ENCODE data around the gene TRAPPC13. TPM values are rescaled to one million over a fixed set of nuclear protein-coding genes. Genes with fewer than 3 reads are reported as not detected.
A peak's percentile ranks its signal among the peaks of the same experiment; 100 is the strongest.
"Not testable (repeated sequence)": the region's sequence is repeated elsewhere in the genome, so short reads cannot be mapped to it uniquely, and the experiment has no call there.

The TRAPPC13 gene
- total RNA-seq: 10 to 100 TPM; 25.7 to 29.0 TPM

GRCh38 chr5:65624571-65625555, at the start of gene TRAPPC13, which contains the start of gene SHLD3:
Gene TRAPPC13 (plus strand): TSS chr5:65625027. CDS start chr5:65625061, 34 bp downstream.
Gene SHLD3 (plus strand): TSS chr5:65625027. CDS start chr5:65629588, 4,561 bp downstream.
- H3K36me3 Mint-ChIP-seq (ENCODE audit: low read depth): peaks cover 11% of the 10 kb centered on the region
- peaks cover 50% of the 10 kb centered on the region for H3K4me1 Mint-ChIP-seq (ENCODE audit: low read depth)
- CTCF ChIA-PET: no interaction called here
- intact Hi-C loops (cut with micrococcal nuclease): loop anchor here (1.0 to 10.0 kb wide), 8 partner anchors 62 to 1200 kb away; partner anchors contain the start of genes CENPK, CWC27, PPWD1 and SREK1
- no peaks in the 10 kb centered on the region for H3K27me3 Mint-ChIP-seq (ENCODE audit: low read depth)
- H3K27ac Mint-ChIP-seq: peak within 1 kb of the TSS; percentile 94
- peak; percentile 88 for DNase-seq
- no peaks in the 10 kb centered on the region for H3K9me3 Mint-ChIP-seq
- peak within 1 kb of the TSS; percentile 99 for H3K4me3 Mint-ChIP-seq

- intact Hi-C loops (cut with micrococcal nuclease): no loop called here
- CTCF ChIA-PET: no interaction called here
- Mint-ChIP-seq H3K9me3 (no peaks in the 10 kb centered on the region), H3K27me3 (ENCODE audit: low read depth) (no peaks in the 10 kb centered on the region), H3K4me1 (ENCODE audit: low read depth) (peaks cover 29% of the 10 kb centered on the region), H3K27ac (peak overlapping the region; percentile 3), H3K4me3 (no peak overlapping the region), H3K36me3 (ENCODE audit: low read depth) (peaks cover 30% of the 10 kb centered on the region)
- DNase-seq: no peak
These were observed 47.7 kb upstream of the TRAPPC13 start for GRCh38 chr5:65577141-65577540.

- intact Hi-C loops (cut with micrococcal nuclease): no loop called here
- DNase-seq: no peak
- peaks cover 11% of the 10 kb centered on the region for H3K36me3 Mint-ChIP-seq (ENCODE audit: low read depth)
- H3K4me1 Mint-ChIP-seq (ENCODE audit: low read depth): no peaks in the 10 kb centered on the region
- no peaks in the 10 kb centered on the region for H3K27me3 Mint-ChIP-seq (ENCODE audit: low read depth)
- no peaks in the 10 kb centered on the region for H3K9me3 Mint-ChIP-seq
- CTCF ChIA-PET: interaction anchor here (1.0 kb wide), 1 partner anchor 32 kb away, joined by 3 read pairs; no protein-coding TSS in a partner anchor
- H3K4me3 Mint-ChIP-seq: no peak overlapping the region
- H3K27ac Mint-ChIP-seq: no peak overlapping the region
These were observed 36.1 kb upstream of the TRAPPC13 start for GRCh38 chr5:65588694-65589093.

GRCh38 chr5:65601761-65602160, 23.1 kb upstream of the TRAPPC13 start:
- H3K27ac Mint-ChIP-seq; DNase-seq; H3K4me1 Mint-ChIP-seq (ENCODE audit: low read depth); CTCF ChIA-PET; H3K4me3 Mint-ChIP-seq; intact Hi-C loops (cut with micrococcal nuclease); H3K27me3 Mint-ChIP-seq (ENCODE audit: low read depth): not testable (repeated sequence)
- H3K36me3 Mint-ChIP-seq (ENCODE audit: low read depth): peaks cover 51% of the 10 kb centered on the region
- H3K9me3 Mint-ChIP-seq: peaks cover 12% of the 10 kb centered on the region

GRCh38 chr5:65611524-65611923, 13.3 kb upstream of the TRAPPC13 start:
- Mint-ChIP-seq H3K9me3 (no peaks in the 10 kb centered on the region), H3K27me3 (ENCODE audit: low read depth) (no peaks in the 10 kb centered on the region), H3K36me3 (ENCODE audit: low read depth) (peaks cover 25% of the 10 kb centered on the region), H3K27ac (no peak overlapping the region), H3K4me1 (ENCODE audit: low read depth) (peaks cover 4% of the 10 kb centered on the region), H3K4me3 (no peak overlapping the region)
- CTCF ChIA-PET: interaction anchor here (0.7 to 1.2 kb wide), 3 partner anchors 12 to 314 kb away, joined by 3 read pairs; partner anchors contain the start of gene TRIM23
- no peak for DNase-seq
- intact Hi-C loops (cut with micrococcal nuclease): no loop called here

GRCh38 chr5:65612298-65612907, 12.4 kb upstream of the TRAPPC13 start:
- H3K9me3 Mint-ChIP-seq: no peaks in the 10 kb centered on the region
- no peak overlapping the region for H3K27ac Mint-ChIP-seq
- CTCF ChIA-PET: interaction anchor here (1.2 kb wide), 1 partner anchor 11 kb away, joined by 3 read pairs; the partner anchor contains the start of gene TRIM23
- no peak for DNase-seq
- H3K27me3 Mint-ChIP-seq (ENCODE audit: low read depth): no peaks in the 10 kb centered on the region
- intact Hi-C loops (cut with micrococcal nuclease): no loop called here
- peaks cover 21% of the 10 kb centered on the region for H3K36me3 Mint-ChIP-seq (ENCODE audit: low read depth)
- H3K4me3 Mint-ChIP-seq: no peak overlapping the region
- H3K4me1 Mint-ChIP-seq (ENCODE audit: low read depth): peaks cover 4% of the 10 kb centered on the region

GRCh38 chr5:65620021-65620420, 4.8 kb upstream of the TRAPPC13 start:
- Mint-ChIP-seq H3K27ac (no peak overlapping the region), H3K36me3 (ENCODE audit: low read depth) (peaks cover 3% of the 10 kb centered on the region), H3K9me3 (no peaks in the 10 kb centered on the region), H3K4me3 (no peak overlapping the region), H3K27me3 (ENCODE audit: low read depth) (no peaks in the 10 kb centered on the region), H3K4me1 (ENCODE audit: low read depth) (peaks cover 37% of the 10 kb centered on the region)
- intact Hi-C loops (cut with micrococcal nuclease): loop anchor here (10.0 kb wide), 2 partner anchors 425 to 1205 kb away; no protein-coding TSS in a partner anchor
- DNase-seq: no peak
- CTCF ChIA-PET: no interaction called here

- H3K9me3 Mint-ChIP-seq; DNase-seq; H3K27me3 Mint-ChIP-seq (ENCODE audit: low read depth); CTCF ChIA-PET; H3K36me3 Mint-ChIP-seq (ENCODE audit: low read depth); H3K27ac Mint-ChIP-seq: not testable (repeated sequence)
- H3K4me3 Mint-ChIP-seq: peak overlapping the region; percentile 4
- intact Hi-C loops (cut with micrococcal nuclease): loop anchor here (10.0 kb wide), 2 partner anchors 427 to 1203 kb away; no protein-coding TSS in a partner anchor
- peaks cover 44% of the 10 kb centered on the region for H3K4me1 Mint-ChIP-seq (ENCODE audit: low read depth)
These were observed 2.9 kb upstream of the TRAPPC13 start for GRCh38 chr5:65621961-65622360.

- H3K4me3 Mint-ChIP-seq: peak overlapping the region; percentile 99
- DNase-seq: peak; percentile 11
- intact Hi-C loops (cut with micrococcal nuclease): loop anchor here (10.0 kb wide), 2 partner anchors 429 to 1201 kb away; no protein-coding TSS in a partner anchor
- H3K27me3 Mint-ChIP-seq (ENCODE audit: low read depth): no peaks in the 10 kb centered on the region
- peak overlapping the region; percentile 94 for H3K27ac Mint-ChIP-seq
- CTCF ChIA-PET: interaction anchor here (0.7 to 1.0 kb wide), 2 partner anchors 12 to 306 kb away, joined by 3 to 4 read pairs; no protein-coding TSS in a partner anchor
- peaks cover 5% of the 10 kb centered on the region for H3K36me3 Mint-ChIP-seq (ENCODE audit: low read depth)
- H3K9me3 Mint-ChIP-seq: no peaks in the 10 kb centered on the region
- peaks cover 52% of the 10 kb centered on the region for H3K4me1 Mint-ChIP-seq (ENCODE audit: low read depth)
These were observed 1.3 kb upstream of the TRAPPC13 start for GRCh38 chr5:65623482-65623881.

- CTCF ChIA-PET: interaction anchor here (0.7 to 1.0 kb wide), 2 partner anchors 12 to 306 kb away, joined by 3 to 4 read pairs; no protein-coding TSS in a partner anchor
- Mint-ChIP-seq H3K4me3 (peak within 1 kb of the TSS; percentile 99), H3K4me1 (ENCODE audit: low read depth) (peaks cover 50% of the 10 kb centered on the region), H3K9me3 (no peaks in the 10 kb centered on the region), H3K27ac (peak within 1 kb of the TSS; percentile 94), H3K36me3 (ENCODE audit: low read depth) (peaks cover 5% of the 10 kb centered on the region), H3K27me3 (ENCODE audit: low read depth) (no peaks in the 10 kb centered on the region)
- DNase-seq: peak; percentile 94
- intact Hi-C loops (cut with micrococcal nuclease): loop anchor here (1.0 to 10.0 kb wide), 6 partner anchors 61 to 1201 kb away; partner anchors contain the start of genes CENPK, PPWD1 and SREK1
These were observed 729 bp upstream of the TRAPPC13 start, which contains the start of gene TRIM23 for GRCh38 chr5:65624025-65624570. Gene TRIM23 (minus strand): TSS chr5:65624333. CDS start chr5:65624274, 59 bp downstream.

GRCh38 chr5:65625743-65626142, 916 bp downstream of the TRAPPC13 start:
- Mint-ChIP-seq H3K27ac (peak overlapping the region; percentile 94), H3K27me3 (ENCODE audit: low read depth) (no peaks in the 10 kb centered on the region), H3K36me3 (ENCODE audit: low read depth) (peaks cover 12% of the 10 kb centered on the region), H3K9me3 (no peaks in the 10 kb centered on the region), H3K4me3 (peak overlapping the region; percentile 99), H3K4me1 (ENCODE audit: low read depth) (peaks cover 46% of the 10 kb centered on the region)
- no peak for DNase-seq
- intact Hi-C loops (cut with micrococcal nuclease): loop anchor here (1.0 to 10.0 kb wide), 5 partner anchors 143 to 1199 kb away; partner anchors contain the start of genes CWC27 and SREK1IP1
- CTCF ChIA-PET: no interaction called here

Measured in activated naive CD4-positive, alpha-beta T cell treated with anti-CD3 and anti-CD28 coated beads for 36 hours (primary cell).